ENCODE results near the gene KCNH1.

GRCh38 chr1:210739627-210740026 is 394.3 kb downstream of the KCNH1 start:
- TF ChIP-seq GATA2 (IDR thresholded peaks at IDR 0.05; ENCODE audit: low read depth, low read length), result no peak
- no peak for TF ChIP-seq GATA3 (IDR thresholded peaks at IDR 0.05; ENCODE audit: low read depth, low read length)
